Measurements from ENCODE around the gene SEC16A.

DNA sequence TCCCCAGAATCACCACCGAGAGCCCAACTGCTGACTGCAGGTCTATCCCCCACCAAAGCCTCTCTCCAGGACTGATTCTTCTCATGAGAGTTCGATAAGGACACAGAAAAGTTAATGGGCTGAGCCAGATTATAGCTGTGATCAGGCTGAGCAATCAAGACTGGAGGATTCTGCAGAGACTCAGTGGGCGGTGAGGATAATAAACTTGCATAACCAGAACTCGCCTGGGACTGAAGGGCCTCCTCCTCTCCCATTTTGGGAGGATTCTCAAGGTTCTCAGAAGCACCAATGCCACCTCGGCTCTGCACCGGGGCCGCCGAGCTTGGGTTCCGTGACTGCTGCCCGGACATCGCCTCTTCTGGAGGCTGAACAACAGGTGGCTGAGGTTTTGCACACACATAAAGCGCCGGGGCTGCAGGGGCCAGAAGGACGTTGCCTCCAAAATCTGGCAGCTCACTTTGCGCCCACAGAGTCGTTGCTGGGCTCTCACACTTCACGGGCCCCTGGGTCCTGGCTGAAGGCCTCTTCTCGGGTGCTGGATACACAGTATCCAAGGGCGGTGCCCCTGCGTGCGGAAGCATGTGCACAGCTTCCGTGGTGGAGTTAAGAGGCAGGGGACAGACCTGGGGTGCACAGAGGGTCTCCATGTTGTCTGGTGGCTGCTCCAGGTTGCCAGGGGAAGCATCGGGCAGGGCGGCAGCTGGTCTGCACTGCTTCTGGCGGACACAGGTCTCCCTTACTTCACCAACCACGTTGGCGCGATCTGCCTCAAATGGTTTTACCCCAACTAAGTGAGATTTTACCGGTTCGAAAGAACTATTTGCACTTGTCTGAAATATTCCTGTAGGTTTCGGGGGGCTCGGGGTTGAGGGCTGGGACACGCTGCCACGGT lies 7.6 kb downstream of the SEC16A start:
- TF ChIP-seq, protein P1, sequence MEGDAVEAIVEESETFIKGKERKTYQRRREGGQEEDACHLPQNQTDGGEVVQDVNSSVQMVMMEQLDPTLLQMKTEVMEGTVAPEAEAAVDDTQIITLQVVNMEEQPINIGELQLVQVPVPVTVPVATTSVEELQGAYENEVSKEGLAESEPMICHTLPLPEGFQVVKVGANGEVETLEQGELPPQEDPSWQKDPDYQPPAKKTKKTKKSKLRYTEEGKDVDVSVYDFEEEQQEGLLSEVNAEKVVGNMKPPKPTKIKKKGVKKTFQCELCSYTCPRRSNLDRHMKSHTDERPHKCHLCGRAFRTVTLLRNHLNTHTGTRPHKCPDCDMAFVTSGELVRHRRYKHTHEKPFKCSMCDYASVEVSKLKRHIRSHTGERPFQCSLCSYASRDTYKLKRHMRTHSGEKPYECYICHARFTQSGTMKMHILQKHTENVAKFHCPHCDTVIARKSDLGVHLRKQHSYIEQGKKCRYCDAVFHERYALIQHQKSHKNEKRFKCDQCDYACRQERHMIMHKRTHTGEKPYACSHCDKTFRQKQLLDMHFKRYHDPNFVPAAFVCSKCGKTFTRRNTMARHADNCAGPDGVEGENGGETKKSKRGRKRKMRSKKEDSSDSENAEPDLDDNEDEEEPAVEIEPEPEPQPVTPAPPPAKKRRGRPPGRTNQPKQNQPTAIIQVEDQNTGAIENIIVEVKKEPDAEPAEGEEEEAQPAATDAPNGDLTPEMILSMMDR (IDR thresholded peaks at IDR 0.05; ENCODE audit: extremely low read depth in 1 of 2, insufficient read depth in 1 of 2, low read depth in 1 of 2, low read length in 2 of 2): no peak
- TF ChIP-seq POLR2A (IDR thresholded peaks at IDR 0.05; ENCODE audit: low read depth, low read length) (no peak), EZH2 (IDR thresholded peaks at IDR 0.05; ENCODE audit: borderline replicate concordance, low read depth, low read length, severe bottlenecking) (no peak), MYC (IDR thresholded peaks at IDR 0.05; ENCODE audit: low read depth, low read length) (no peak), MAX (IDR thresholded peaks at IDR 0.05; ENCODE audit: insufficient read depth, insufficient read length) (no peak), JUN (IDR thresholded peaks at IDR 0.05; ENCODE audit: borderline replicate concordance, insufficient read depth, insufficient read length, low read depth) (no peak), POLR2AphosphoS5 (IDR thresholded peaks at IDR 0.05; ENCODE audit: insufficient read depth, low read depth, low read length) (no peak), FOS (IDR thresholded peaks at IDR 0.05; ENCODE audit: borderline replicate concordance, insufficient read depth, low read length) (no peak), GATA2 (IDR thresholded peaks at IDR 0.05; ENCODE audit: insufficient read depth, insufficient read length, low read depth, low read length) (no peak)

Measured in endothelial cell of umbilical vein (primary cell).